Endometrial microvascular endothelial cells (primary cell): Measurements from ENCODE around the gene NKAIN2. TPM values are rescaled to one million over a fixed set of nuclear protein-coding genes. Genes with fewer than 3 reads are reported as not detected.
"Not testable (repeated sequence)": the region's sequence is repeated elsewhere in the genome, so short reads cannot be mapped to it uniquely, and the experiment has no call there.

Experiments
- in situ Hi-C: cut with HindIII; loops from 2 replicates; pipeline ENCODE4 v1.10.0; 2017; ENCODE audit warnings: low sequenced_read_pairs, low pct_unique_long_range_greater_than_20kb; ENCODE audit errors: inconsistent ontology term
- total RNA-seq: library from RNA; depleted of rRNA; stranded (reverse); fragments of >200 nt; gene quantifications from one replicate; pipeline ENCODE4 v1.2.3, GENCODE V29; 2015; ENCODE audit errors: inconsistent ontology term

Gene NKAIN2
- total RNA-seq, 1 donor from 2014 or later, result not detected

GRCh38 chr6:123859291-123859690 lies 55.6 kb downstream of the NKAIN2 start:
- in situ Hi-C loops, result no loop called here

- in situ Hi-C loops, result no loop called here
These were observed 65.7 kb downstream of the NKAIN2 start for GRCh38 chr6:123869334-123869733.

GRCh38 chr6:123873974-123874373 lies 70.3 kb downstream of the NKAIN2 start:
- in situ Hi-C loops, result no loop called here

- in situ Hi-C loops, result no loop called here
These were observed 72.1 kb downstream of the NKAIN2 start for GRCh38 chr6:123875784-123876183.

- in situ Hi-C loops, result no loop called here
These were observed 76.1 kb downstream of the NKAIN2 start for GRCh38 chr6:123879749-123880148.

GRCh38 chr6:123888771-123889513 lies 85.3 kb downstream of the NKAIN2 start:
- in situ Hi-C loops, result no loop called here

- in situ Hi-C loops, result no loop called here
These were observed 91.7 kb downstream of the NKAIN2 start for GRCh38 chr6:123895346-123895745.

GRCh38 chr6:123895806-123896205 lies 92.1 kb downstream of the NKAIN2 start:
- in situ Hi-C loops, result no loop called here

GRCh38 chr6:123896869-123897268 lies 93.2 kb downstream of the NKAIN2 start:
- in situ Hi-C loops, result no loop called here

GRCh38 chr6:123897965-123898364 lies 94.3 kb downstream of the NKAIN2 start:
- in situ Hi-C loops, result no loop called here

- in situ Hi-C loops, result no loop called here
These were observed 95.0 kb downstream of the NKAIN2 start for GRCh38 chr6:123898665-123899064.

- in situ Hi-C loops, result no loop called here
These were observed 96.1 kb downstream of the NKAIN2 start for GRCh38 chr6:123899745-123900144.

- in situ Hi-C loops, result no loop called here
These were observed 97.8 kb downstream of the NKAIN2 start for GRCh38 chr6:123901436-123901835.

GRCh38 chr6:123902738-123903313 lies 99.2 kb downstream of the NKAIN2 start:
- in situ Hi-C loops, result no loop called here

GRCh38 chr6:123904228-123904627 lies 100.6 kb downstream of the NKAIN2 start:
- in situ Hi-C loops, result no loop called here

- in situ Hi-C loops, result no loop called here
These were observed 105.1 kb downstream of the NKAIN2 start for GRCh38 chr6:123908797-123909196.

- in situ Hi-C loops, result no loop called here
These were observed 106.3 kb downstream of the NKAIN2 start for GRCh38 chr6:123909989-123910388.

GRCh38 chr6:123913863-123914262 lies 110.2 kb downstream of the NKAIN2 start:
- in situ Hi-C loops, result no loop called here

GRCh38 chr6:123923379-123923778 lies 119.7 kb downstream of the NKAIN2 start:
- in situ Hi-C loops, result not testable (repeated sequence)

GRCh38 chr6:123925350-123925749 lies 121.7 kb downstream of the NKAIN2 start:
- in situ Hi-C loops, result no loop called here
